IgD-negative memory B cell (primary cell): ENCODE results near the gene HMX2. TPM values are rescaled to one million over a fixed set of nuclear protein-coding genes. Genes with fewer than 3 reads are reported as not detected.
"Not testable (repeated sequence)": the region's sequence is repeated elsewhere in the genome, so short reads cannot be mapped to it uniquely, and the experiment has no call there.

Source experiments
- H3K27ac Mint-ChIP-seq, 3 donors: one replicate each; pipeline ENCODE4 v1.8.0; 2020 to 2022; ENCODE audit warnings: mild to moderate bottlenecking in 3 of 3, mixed read lengths in 3 of 3, moderate library complexity in 1 of 3
- H3K27me3 Mint-ChIP-seq: one replicate; pipeline ENCODE4 v1.8.0; 2021; ENCODE audit warnings: mixed read lengths
- H3K36me3 Mint-ChIP-seq: one replicate; pipeline ENCODE4 v1.8.0; 2020; ENCODE audit warnings: mild to moderate bottlenecking, mixed read lengths
- H3K4me1 Mint-ChIP-seq, 3 donors: one replicate each; pipeline ENCODE4 v1.8.0; 2020 to 2022; ENCODE audit warnings: mixed read lengths in 3 of 3, mild to moderate bottlenecking in 1 of 3
- H3K4me3 Mint-ChIP-seq, 4 donors: one replicate each; pipeline ENCODE4 v1.8.0; 2020 to 2022; ENCODE audit warnings: mild to moderate bottlenecking in 4 of 4, mixed read lengths in 4 of 4, moderate library complexity in 3 of 4
- H3K9me3 Mint-ChIP-seq, 3 donors: one replicate each; pipeline ENCODE4 v1.8.0; 2020 to 2021; ENCODE audit warnings: mixed read lengths in 3 of 3, mild to moderate bottlenecking in 1 of 3
- polyA plus RNA-seq: library from polyadenylated mRNA; unstranded; fragments of 300-500 nt; fragmentation: Illumina TruSeq; gene quantifications from one replicate; pipeline ENCODE4 v1.2.3, GENCODE V29; 2021

The HMX2 gene
- polyA plus RNA-seq, 1 donor from 2014 or later: not detected

- Mint-ChIP-seq H3K27me3 (no peaks in the 10 kb centered on the region), H3K4me1 (peaks cover 2 to 7% (median 4%) of the 10 kb centered on the region in 3 donors), H3K36me3 (peaks cover 26% of the 10 kb centered on the region)
These were observed 27.8 kb downstream of the HMX2 start for GRCh38 chr10:123175389-123176387.

GRCh38 chr10:123178390-123178789, 30.5 kb downstream of the HMX2 start:
- H3K4me1 Mint-ChIP-seq, H3K4me3 Mint-ChIP-seq, H3K27me3 Mint-ChIP-seq: not testable (repeated sequence)
- Mint-ChIP-seq H3K27ac (peak overlapping the region in 1 of 3 donors; percentile 15), H3K36me3 (peaks cover 26% of the 10 kb centered on the region), H3K9me3 (peaks cover 6 to 11% (median 8%) of the 10 kb centered on the region in 3 donors)

More at GRCh38 chr10:123175389-123176387, 27.8 kb downstream of the HMX2 start:
- Mint-ChIP-seq H3K27ac (peak overlapping the region in 1 of 3 donors; percentile 76), H3K4me3 (peak overlapping the region in 1 of 4 donors; percentile 32), H3K9me3 (peaks cover 4 to 8% (median 6%) of the 10 kb centered on the region in 3 donors)

GRCh38 chr10:123180101-123181090, 32.5 kb downstream of the HMX2 start:
- peak overlapping the region in 1 of 3 donors; percentile 47 for H3K27ac Mint-ChIP-seq
- peaks cover 10 to 26% (median 13%) of the 10 kb centered on the region in 3 donors for H3K9me3 Mint-ChIP-seq
- H3K4me3 Mint-ChIP-seq: no peak overlapping the region
- peaks cover 26% of the 10 kb centered on the region for H3K36me3 Mint-ChIP-seq
- H3K27me3 Mint-ChIP-seq: no peaks in the 10 kb centered on the region
- H3K4me1 Mint-ChIP-seq: peaks cover 0 to 4% (median 0%) of the 10 kb centered on the region in 3 donors

- Mint-ChIP-seq H3K36me3 (peaks cover 21% of the 10 kb centered on the region), H3K4me1 (peaks cover 0 to 4% (median 0%) of the 10 kb centered on the region in 3 donors), H3K9me3 (peaks cover 7 to 27% (median 8%) of the 10 kb centered on the region in 3 donors), H3K27ac (no peak overlapping the region), H3K27me3 (no peaks in the 10 kb centered on the region), H3K4me3 (no peak overlapping the region)
These were observed 35.8 kb downstream of the HMX2 start for GRCh38 chr10:123183724-123184123.

- no peaks in the 10 kb centered on the region for H3K4me1 Mint-ChIP-seq
- no peak overlapping the region for H3K4me3 Mint-ChIP-seq
- H3K36me3 Mint-ChIP-seq: peaks cover 29% of the 10 kb centered on the region
- no peak overlapping the region for H3K27ac Mint-ChIP-seq
- peaks cover 6 to 27% (median 7%) of the 10 kb centered on the region in 3 donors for H3K9me3 Mint-ChIP-seq
- no peaks in the 10 kb centered on the region for H3K27me3 Mint-ChIP-seq
These were observed 39.8 kb downstream of the HMX2 start for GRCh38 chr10:123187781-123188180.

- H3K27me3 Mint-ChIP-seq: no peaks in the 10 kb centered on the region
- no peaks in the 10 kb centered on the region for H3K4me1 Mint-ChIP-seq
- no peak overlapping the region for H3K27ac Mint-ChIP-seq
- no peaks in the 10 kb centered on the region for H3K9me3 Mint-ChIP-seq
- peak overlapping the region in 1 of 4 donors; percentile 23 for H3K4me3 Mint-ChIP-seq
- peaks cover 16% of the 10 kb centered on the region for H3K36me3 Mint-ChIP-seq
These were observed 44.0 kb downstream of the HMX2 start for GRCh38 chr10:123191886-123192285.

- Mint-ChIP-seq H3K4me3 (no peak overlapping the region), H3K27me3 (no peaks in the 10 kb centered on the region), H3K9me3 (no peaks in the 10 kb centered on the region), H3K4me1 (no peaks in the 10 kb centered on the region), H3K36me3 (peaks cover 10% of the 10 kb centered on the region), H3K27ac (no peak overlapping the region)
These were observed 46.1 kb downstream of the HMX2 start for GRCh38 chr10:123194056-123194455.

Other genes with a start within 250 kb of the HMX2 start
- not detected for gene FAM24A, start 237.5 kb upstream of the HMX2 start, polyA plus RNA-seq
- gene C10orf88, start 193.9 kb upstream of the HMX2 start, polyA plus RNA-seq: 5.3 TPM
- gene PSTK, start 167.7 kb upstream of the HMX2 start, polyA plus RNA-seq: 7.0 TPM
- 13.9 TPM for gene IKZF5, start 139.3 kb upstream of the HMX2 start, polyA plus RNA-seq
- gene ACADSB, start 139.1 kb upstream of the HMX2 start, polyA plus RNA-seq: 14.8 TPM
- not detected for gene HMX3, start 12.2 kb upstream of the HMX2 start, polyA plus RNA-seq
- 148 TPM for gene BUB3, start 6.3 kb downstream of the HMX2 start, polyA plus RNA-seq